ENCODE results near the gene MCCC2.
"Not testable (repeated sequence)": the region's sequence is repeated elsewhere in the genome, so short reads cannot be mapped to it uniquely, and the experiment has no call there.

The MCCC2 gene

DNA sequence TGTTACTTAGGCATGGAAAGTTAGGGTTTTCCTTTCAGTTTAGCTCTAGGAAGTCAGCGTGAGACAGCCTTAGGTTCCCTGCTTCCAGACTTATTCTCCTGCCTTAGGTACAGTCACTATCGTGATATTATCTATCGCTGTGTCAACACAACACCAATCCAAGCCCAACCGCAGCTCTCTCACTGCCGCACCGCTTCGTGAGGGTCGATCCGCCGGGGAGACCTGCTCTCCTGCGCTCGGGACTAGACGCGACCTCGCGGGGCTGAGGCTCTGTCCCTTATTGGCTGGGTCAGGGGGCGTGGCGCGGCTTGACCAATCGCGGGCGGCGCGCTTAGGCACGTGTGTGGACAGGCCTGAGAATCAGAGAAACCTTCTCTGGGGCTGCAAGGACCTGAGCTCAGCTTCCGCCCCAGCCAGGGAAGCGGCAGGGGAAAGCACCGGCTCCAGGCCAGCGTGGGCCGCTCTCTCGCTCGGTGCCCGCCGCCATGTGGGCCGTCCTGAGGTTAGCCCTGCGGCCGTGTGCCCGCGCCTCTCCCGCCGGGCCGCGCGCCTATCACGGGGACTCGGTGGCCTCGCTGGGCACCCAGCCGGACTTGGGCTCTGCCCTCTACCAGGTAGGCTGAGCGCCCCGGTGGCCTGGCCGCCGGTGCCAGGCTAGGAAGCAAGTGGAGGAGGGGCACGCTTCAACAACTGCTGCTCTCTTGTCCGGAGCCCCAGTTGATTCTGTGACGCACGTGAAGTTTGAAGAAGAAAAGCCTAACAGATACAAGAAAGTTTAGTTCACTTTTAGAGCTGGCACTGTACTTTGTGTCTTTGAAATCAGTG is at the start of gene MCCC2:
Gene MCCC2, plus strand, starts transcription at position 400 of the 825 bp plus-strand sequence. Its CDS starts 86 bp downstream, at position 486.
- DNase-seq, result peak; percentile 95

DNA sequence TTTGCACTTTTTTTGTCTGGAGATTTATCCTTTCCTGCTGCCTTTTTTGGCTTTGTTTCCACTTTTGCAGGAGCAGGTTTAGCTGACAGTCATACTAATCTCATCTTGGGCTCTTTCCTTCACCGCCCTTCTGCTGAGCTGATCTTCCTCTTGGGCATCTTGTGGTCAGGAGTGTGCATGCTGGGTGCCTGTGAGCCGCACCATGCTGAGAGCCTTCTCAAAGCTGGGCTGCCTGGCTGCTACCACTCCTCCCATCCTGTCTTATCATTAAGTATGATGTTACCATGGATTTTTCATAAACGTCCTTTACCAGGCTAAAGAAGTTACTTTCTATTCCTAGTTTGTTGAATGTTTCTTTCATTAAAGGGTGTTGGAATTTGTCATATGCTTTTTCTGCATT is 49.5 kb upstream of the MCCC2 start:
- DNase-seq, result no peak

DNA sequence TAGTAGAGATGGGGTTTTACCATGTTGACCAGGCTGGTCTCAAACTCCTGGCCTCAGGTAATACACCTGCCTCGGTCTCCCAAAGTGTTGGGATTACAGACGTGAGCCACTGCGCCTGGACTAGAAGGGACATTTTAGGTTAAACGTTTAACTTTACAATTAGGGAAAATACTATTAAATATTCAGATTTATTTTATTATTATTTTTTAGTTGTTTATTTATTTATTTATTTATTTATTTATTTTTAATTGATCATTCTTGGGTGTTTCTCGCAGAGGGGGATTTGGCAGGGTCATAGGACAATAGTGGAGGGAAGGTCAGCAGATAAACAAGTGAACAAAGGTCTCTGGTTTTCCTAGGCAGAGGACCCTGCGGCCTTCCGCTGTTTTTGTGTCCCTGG is 36.3 kb upstream of the MCCC2 start:
- not testable (repeated sequence) for DNase-seq

DNA sequence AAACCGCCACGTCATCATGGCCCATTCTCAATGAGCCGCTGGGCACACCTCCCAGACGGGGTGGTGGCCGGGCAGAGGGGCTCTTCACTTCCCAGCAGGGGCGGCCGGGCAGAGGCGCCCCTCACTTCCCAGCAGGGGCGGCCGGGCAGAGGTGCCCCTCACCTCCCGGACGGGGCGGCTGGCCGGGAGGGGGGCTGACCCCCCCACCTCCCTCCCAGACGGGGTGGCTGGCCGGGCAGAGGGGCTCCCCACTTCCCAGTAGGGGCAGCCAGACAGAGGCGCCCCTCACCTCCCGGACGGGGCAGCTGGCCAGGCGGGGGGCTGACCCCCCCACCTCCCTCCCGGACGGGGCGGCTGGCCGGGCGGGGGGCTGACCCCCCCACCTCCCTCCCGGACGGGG is 35.6 kb upstream of the MCCC2 start:
- not testable (repeated sequence) for DNase-seq

DNA sequence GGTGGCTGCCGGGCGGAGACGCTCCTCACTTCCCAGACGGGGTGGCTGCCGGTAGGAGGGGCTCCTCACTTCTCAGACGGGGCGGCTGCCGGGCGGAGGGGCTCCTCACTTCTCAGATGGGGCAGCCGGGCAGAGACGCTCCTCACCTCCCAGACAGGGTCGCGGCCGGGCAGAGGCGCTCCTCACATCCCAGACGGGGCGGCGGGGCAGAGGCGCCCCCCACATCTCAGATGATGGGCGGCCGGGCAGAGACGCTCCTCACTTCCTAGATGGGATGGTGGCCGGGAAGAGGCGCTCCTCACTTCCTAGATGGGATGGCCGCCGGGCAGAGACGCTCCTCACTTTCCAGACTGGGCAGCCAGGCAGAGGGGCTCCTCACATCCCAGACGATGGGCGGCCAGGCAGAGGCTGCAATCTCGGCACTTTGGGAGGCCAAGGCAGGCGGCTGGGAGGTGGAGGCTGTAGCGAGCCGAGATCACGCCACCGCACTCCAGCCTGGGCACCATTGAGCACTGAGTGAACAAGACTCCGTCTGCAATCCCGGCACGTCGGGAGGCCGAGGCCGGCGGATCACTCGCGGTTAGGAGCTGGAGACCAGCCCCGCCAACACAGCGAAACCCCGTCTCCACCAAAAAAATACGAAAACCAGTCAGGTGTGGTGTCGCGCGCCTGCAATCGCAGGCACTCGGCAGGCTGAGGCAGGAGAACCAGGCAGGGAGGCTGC is 35.0 kb upstream of the MCCC2 start:
- DNase-seq, result not testable (repeated sequence)

DNA sequence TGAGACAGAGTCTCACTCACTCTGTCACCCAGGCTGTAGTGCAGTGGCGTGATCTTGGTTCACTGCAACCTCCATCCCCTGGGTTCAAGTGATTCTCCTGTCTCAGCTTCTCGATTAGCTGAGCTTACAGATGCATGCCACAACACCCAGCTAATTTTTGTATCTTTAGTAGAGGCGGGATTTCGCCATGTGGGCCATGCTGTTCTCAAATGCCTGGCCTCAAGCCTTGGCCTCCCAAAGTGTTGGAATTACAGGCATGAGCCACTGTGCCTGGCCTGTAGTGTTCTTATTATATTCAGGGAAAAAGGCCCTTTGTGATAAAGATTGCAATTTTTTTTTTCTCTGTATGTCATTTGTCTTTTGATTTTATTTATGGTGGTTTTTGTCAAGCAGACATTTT is 24.0 kb upstream of the MCCC2 start:
- no peak for DNase-seq

DNA sequence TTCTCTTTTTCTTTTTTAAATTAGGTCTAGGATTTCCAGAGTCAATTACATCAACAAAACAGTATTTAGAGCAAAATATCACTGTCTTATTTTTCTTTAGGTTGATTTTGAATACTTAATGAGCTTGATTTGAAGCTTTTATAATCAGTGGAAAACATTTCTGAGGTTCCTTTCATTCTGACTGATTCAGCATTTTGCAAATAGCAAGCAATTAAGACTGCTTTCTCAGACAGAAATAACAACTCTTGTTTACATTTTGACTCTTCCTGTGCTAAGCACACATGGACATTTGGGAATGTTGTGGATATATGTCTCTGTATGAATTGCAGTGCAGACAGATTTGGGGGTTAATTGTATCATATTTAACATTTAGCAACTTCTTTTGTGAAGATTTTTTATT is 22.2 kb upstream of the MCCC2 start:
- DNase-seq, result no peak

DNA sequence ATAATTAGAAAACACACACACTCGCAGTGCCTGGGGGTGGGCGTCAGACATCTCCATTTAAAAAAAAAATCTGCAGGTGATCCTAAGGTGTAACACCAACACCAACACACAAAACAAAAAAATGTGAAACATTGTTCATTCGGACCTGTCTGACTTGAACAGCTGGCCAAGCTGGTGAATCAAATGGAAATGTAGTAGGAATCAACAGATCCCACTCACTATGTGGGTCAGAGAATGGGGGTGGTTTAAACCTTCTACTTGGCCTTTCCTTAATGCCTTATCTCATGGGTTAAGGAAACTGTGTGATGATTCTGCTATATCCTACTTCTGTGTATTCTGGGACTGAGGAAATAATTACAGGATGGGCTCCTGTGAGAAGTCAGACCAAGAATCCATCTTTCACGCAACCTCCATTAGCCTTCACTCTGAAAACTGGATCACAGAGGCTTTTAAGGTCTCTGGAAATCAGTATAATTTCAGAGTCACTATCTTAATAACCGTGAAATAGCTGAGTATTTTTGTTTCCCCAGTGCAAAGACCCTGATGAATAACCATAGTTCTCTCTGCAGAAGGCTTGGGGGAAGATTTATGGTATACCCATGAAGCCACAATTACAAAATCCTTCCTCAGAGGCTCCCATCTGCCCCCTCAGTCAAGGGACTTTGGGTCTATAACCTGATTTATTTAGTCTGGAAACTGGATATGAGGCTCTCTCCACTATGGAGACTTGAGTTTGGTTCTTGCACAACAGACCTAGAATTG is 17.2 kb upstream of the MCCC2 start:
- no peak for DNase-seq

DNA sequence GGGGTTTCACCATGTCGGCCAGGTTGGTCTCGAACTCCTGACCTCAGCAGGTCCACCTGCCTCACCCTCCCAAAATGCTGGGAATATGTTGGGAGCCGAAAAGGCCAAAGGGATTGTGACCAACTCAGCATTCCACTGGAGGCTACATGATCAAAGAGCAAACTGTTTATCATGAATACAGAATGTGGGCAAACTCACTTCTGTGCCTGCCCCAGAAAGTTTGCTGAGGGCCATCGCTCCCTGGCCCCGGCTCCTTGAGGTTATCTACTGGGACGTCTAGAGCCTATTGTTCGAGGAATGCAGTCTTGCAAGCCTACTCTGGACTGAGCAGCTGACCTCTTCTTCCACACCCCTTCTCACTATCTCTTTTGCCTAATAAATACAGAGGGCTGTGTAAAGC is 15.3 kb upstream of the MCCC2 start:
- DNase-seq, result not testable (repeated sequence)

DNA sequence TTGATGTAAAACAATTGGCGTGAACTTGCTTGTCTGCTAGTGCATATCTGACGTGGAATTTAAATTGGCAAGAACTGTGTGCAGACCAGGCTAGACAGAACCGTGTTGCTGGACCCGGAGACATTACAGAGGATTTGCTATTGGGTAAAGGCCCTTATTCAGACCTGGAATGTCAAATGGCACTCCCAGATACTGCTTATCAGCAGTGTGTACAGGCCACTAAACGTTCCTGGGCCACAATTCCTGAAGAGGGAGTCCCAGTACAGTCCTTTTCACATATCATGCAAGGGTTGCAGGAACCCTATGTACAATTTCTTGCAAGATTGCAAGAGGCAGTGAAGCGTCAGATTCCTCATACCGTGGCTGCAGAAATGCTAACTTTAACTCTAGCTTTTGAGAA is 13.5 kb upstream of the MCCC2 start:
- no peak for DNase-seq

DNA sequence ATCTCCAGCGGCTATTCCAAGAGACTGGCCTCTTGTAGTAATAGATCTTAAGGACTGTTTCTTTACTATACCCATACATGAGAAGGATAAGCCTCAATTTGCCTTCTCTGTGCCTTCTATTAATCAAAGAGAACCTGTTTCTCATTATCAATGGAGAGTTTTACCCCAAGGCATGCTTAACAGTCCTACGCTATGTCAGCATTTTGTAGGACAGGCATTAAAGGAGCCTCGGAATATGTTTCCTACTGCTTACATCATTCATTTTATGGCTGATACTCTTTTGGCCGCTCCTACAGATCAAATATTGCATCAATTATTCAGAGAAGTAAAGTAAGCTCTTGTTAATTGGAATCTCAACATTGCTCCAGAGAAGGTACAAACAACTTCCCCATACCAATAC is 11.6 kb upstream of the MCCC2 start:
- DNase-seq, result not testable (repeated sequence)

DNA sequence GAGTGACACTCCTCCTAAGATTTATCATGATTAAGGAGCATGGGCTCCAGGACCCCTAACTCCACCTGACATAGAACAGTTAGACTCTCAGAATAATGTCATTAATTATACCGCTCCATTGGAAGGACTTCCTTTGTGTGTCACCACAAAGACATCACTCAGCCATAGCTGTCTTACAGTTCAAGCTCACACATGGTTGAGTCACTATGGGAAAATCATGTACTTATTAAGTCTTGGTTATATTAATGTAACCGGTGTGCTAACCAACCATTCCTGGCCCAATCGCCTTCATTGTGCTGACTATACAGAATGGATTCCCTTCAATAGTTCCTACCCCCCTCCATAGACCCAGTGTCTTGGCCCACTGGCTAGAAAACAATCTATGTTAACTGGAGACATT is 10.9 kb upstream of the MCCC2 start:
- DNase-seq, result no peak

DNA sequence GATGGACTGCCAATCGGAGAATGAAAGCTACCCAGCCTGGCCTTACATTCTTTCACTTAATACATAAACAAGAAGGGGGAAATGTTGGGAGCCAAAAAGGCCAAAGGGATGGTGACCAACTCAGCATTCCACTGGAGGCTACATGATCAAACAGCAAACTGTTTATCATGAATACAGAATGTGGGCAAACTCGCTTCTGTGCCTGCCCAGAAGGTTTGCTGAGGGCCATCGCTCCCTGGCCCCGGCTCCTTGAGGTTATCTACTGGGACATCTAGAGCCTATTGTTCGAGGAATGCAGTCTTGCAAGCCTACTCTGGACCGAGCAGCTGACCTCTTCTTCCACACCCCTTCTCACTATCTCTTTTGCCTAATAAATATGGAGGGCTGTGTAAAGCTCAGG is 9.3 kb upstream of the MCCC2 start:
- DNase-seq, result peak; percentile 59

DNA sequence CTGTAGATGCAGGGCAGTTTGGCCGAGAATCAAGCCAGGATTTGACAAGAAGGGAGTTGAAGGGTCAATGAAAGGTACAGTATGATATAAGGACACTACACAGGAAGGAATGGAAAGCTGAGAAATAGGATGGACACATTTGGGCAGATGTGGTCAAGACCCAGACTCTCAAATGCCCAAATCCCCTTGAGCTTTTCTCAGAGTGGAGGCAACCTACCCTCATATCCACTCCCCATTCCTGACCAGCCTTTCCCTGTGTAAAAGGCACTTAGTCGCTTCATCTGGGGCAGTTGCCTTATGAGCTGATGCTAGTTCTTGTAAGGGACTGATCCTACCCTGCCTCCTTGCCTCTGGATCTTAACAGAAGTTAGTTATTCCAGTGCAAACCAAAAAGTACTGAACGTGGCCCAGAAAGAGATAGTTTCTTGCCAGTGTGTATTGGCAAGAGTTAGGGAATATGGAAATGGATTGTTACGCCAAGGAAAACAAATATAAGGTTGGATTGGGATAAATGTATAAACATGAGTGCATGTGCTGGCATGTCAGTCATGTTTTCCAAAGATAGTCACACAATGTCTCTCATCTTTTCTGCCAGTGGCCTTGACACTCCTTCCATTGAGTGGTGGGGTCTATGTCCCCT is 4.1 kb upstream of the MCCC2 start:
- no peak for DNase-seq

DNA sequence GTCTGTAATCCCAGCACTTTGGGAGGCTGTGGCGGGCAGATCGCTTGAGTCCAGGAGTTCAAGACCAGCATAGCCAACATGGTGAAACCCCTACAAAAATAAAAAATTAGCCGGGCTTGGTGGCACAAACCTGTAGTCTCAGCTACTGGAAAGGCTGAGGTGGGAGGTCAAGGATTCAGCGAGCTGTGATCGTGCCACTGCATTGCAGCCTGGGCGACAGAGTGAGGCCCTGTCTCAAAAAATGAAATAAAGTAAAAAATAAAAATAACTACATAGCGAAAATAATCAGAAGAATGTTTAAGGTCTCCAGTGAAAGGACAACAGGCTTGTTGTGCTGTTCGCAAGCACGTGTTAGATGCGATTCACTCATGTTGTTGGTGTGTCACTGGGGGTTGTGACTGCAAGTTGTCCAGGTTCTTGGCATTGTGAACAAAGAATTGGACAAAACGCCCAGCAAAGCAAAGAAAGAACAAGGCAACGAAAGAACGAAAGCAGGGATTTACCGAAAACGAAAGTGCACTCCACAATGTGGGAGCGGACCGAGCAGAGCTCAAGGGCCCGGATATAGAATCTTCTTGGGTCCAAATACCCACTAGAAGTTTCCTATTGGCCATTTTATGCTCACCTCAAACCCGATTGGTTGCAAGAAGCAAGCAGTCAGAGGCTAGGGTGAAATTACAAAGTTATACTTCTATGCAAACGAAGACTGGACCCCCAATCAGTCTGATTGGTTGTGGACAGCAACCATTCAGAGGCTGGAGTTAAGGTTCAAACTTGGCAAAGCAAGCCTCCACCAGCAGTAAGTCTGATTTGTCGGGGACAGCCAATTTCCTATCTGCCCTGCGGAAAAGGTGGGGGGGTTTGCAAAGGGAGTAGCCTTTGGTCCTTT is 844 bp upstream of the MCCC2 start:
- no peak for DNase-seq

DNA sequence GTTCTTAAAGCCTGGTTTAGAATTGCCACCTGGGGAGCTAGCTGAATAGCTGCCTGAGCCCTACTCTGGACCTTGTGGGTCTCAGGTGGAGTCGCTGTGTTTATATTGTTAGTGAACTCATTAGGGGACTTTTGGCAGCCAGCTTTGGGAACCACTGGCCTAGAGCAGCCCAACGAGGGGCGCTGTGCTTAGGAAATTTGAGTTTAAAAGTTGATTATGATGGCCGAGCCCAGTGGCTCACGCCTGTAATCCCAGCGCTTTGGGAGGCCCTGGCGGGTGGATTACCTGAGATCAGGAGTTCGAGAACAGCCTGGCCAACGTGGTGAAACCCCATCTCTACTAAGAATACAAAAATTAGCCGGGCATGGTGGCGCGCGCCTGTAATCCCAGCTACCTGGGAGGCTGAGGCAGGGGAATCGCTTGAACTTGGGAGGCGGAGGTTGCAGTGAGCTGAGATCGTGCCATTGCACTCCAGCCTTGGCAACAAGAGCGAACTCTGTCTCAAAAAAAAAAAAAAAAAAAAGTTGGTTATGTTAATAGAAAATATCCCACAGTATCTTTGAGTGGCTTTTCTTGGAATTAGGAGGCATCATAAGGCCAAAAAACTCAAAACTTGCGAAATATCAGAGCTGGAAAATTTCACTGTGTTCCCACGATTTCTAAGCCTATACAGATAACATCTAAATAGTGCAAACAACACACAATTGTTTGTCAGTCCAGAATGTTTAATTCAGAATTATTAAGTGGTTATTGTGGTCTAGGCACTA is 809 bp downstream of the MCCC2 start:
- no peak for DNase-seq

DNA sequence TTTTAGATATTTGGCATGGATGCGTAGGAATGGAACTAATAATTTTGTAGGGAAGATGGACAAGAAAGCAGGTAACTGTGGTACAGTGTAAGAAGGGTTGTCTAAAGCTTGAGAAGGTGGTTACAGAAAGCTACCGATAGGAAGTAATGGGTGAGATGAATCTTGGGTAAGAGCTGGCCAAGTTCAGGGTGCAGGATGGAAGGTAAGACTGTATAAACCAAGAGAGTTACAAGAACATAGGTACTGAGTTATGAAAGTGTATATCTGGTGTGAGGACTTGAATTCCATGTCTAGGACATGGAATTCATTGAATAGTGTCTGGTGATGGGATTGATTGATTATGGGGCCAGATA is 1.4 kb downstream of the MCCC2 start:
- no peak for DNase-seq

DNA sequence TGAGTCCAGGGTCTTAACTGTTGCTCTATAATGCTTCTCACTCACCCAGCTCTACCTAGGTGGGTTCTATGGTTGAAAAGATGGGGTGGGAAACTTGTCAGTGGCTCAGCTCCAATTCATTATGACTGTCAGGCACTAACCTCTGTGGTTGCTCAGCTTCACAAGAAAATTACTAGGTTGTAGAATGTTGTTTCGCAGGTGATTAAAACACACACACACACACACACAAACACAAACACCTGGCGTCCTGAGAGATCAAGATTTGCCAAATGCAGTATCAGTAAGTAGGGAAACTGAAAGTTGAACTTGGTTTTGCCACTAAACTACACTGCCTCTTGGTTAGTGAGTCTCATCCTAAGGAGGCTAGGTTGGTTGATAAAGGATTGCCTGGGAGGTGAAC is 2.8 kb downstream of the MCCC2 start:
- no peak for DNase-seq

DNA sequence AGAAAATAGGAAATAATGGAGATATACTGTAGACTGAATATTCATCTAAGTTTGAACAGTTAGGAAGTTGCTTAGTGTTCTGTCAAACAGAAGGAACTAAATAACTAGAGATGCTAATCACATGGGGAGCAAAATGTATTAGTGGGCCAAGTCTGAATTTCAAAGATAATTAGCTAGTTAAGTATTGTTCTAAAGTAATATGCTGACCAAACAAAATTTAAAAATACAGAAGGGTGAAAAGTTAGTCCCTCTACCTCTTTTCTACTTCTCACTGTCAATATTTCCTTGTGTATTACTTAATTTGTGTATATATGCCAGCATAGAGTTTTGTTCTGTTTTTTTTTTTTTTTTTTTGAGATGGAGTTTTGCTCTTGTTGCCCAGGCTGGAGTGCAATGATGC is 4.0 kb downstream of the MCCC2 start:
- no peak for DNase-seq

DNA sequence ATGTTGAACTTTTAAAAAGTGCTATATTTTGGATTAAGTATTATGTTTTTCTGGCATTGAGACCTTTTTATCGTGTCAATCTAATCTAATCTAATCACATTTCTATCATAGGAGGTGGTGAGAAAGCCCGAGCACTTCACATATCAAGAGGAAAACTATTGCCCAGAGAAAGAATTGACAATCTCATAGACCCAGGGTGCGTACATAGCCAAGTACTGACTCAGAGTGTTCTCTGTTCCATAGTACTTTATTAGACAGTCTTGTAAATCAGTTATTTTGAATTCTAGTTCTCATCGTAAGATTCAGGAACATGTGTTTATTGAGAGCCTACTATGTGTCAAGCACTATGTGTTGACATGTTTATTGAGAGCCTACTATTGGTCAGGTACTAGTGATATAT is 9.0 kb downstream of the MCCC2 start:
- no peak for DNase-seq

DNA sequence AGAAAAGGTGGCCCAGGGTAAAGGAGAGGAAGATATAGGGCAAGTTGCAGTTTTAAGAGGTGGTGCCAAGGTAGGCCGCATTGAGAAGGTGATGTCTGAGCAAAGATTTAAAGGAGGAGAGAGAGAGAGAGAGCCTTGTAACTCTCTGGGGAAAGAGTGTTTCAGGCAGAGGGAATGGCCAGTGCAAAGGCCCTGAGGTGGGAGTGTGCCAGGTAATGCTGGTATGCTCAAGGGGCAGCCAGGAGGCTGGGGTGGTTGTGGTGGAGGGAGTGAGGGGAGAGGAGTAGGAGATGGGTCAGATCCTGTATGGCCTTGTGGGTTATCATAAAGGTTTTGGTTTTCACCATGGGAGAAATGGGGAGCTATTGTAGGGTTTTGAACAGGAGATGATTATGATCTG is 9.9 kb downstream of the MCCC2 start:
- no peak for DNase-seq
